GM18870 (cell line): ENCODE data around the gene MACROD2.
"Not testable (repeated sequence)": the region's sequence is repeated elsewhere in the genome, so short reads cannot be mapped to it uniquely, and the experiment has no call there.

Source experiments
- ATAC-seq: cut with Tn5 transposase; IDR thresholded peaks from one replicate; pipeline ENCODE4 v1.9.1; 2021; ENCODE audit warnings: moderate library complexity; ENCODE audit not compliant: unreplicated experiment

Gene MACROD2

DNA sequence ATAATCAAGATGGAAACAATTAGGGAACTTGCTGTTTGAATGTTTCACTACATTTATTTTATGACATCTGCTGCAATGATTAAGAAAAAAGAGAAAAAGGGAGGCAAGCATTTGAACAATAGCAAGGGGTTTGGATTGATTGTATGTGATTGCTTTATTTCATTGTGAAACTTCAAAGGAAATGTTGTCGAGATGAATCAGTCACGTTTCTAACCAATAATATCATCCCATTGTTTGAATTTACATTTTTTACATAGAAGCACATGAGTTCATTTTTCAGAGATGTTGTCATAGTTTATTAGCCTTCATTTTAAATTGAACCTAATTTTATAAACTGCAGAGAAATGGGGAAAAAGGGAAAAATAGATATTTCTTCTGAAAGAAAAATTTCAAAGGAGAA, 2006.0 kb downstream of the MACROD2 start:
- ATAC-seq, result no peak

DNA sequence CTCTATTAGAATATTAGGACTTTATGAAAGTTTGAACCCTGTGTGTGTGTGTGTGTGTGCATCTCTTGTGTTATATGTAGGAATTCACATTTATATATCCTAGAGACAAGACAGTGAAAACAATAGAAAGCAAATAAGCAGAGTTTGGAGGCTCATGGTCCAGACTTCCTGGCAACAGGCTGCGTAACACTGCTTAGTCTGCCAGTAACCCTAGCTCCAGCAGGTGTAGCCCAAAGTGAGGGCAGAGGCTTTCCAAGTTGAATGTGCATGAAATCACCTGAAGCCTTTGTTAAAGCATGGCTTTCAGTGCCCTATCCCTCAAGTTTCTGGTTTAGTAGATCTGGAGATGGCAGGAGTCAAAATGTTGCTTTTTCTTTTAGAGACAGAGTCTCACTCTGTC, 2008.0 kb downstream of the MACROD2 start:
- no peak for ATAC-seq

DNA sequence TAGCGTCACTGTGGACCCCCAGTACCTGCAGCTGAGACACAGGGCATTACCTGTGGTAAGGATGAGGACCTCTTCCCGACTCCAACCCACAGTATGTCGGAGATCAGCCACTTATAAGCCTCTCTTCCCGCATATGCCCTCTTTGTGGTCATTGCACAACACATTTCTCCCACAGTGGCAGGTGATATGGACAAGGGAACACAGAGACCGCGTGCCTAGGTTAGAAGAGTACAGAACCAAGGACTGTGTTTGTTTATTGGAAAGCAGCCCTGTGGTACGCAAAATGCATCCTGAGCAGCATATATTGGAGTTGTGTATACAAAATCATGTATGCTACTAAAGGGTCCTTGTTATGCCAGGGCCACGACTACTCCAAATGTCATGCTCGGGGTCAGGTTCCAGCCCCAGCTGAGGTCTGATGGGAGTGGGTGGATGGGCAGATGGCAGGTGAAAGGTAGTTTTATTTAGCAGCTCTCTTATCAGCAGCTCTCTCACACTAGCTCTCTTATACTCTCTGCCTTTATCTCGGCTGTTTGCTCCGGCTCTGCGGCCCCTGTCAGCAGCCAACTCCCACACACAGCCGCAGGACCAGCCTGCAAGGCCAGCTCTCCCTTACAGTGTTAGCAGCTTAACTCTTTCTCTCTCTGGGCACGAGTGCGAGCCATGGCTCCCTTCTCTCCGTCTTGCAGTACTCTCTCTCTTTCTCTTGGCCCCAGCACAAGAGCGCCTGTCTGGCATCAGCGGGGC, 2009.0 kb downstream of the MACROD2 start:
- ATAC-seq, result no peak

- ATAC-seq, result no peak
Observed at GRCh38 chr20:16005021-16005914, 2010.0 kb downstream of the MACROD2 start.

DNA sequence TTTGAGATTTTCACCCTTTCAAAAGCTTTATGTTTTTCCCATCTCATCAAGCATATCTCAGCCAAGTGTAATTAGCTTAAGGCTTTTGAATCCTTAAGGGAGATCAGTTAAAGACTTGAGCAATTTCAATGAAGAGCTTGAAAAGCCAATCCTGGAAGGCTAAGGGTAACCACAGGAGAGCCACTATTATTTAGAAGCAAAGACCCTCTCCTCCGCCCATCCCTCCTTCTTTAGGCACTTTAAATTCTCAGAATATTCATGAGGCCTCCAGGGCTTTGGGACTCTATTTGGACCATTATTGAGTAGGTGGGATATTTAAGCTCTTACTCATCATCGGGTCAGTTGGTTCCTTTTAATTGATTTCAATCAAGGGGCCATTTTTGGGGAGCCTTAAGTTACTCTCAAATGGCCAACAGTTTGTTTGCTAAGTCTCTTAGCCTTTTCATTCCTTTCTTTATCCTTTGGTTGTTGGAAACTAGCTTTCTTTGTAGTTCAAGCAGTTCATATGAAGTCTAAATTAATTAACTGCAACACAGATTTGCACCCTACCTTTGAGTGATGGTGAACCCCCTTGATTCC, 2010.7 kb downstream of the MACROD2 start:
- ATAC-seq, result no peak

DNA sequence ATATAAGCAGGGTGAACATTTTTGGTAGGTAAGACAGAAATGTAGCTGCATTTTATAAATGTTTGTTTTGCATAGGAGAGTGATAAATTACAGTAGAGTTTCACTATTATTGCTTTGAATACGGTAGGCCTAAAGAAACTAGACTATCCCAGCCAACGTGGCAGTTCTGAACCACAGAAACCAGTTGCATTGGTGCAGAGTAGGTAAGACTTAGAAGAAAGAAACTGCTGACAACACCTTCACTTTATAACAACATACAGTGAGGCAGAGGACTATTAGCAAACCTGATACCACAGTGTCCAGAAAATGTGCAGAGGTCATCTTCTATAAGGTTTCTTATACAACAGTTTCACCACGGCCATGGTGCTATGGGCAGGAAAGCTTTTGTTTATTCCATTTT, 2011.8 kb downstream of the MACROD2 start:
- ATAC-seq, result peak; percentile 99

DNA sequence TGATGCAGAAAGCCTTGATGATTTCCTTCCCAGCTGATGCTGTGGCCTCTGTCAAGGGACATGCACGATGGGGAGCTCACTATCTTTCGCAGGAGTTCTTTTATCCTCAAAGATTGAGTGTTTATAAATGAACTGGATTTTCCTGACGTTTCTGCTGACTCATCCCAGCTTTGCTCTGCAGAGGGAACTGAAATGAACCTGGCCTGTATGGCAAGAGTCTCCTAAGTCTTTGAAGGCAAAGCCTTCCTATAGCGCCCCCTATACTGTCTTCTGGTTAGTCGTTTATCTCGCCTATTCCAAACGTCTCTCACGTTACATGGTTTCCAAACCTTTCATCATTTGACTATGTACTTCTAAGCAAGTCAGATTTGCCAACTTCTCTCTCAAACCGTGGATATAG, 2012.6 kb downstream of the MACROD2 start:
- no peak for ATAC-seq

- ATAC-seq, result no peak
Observed at GRCh38 chr20:16011056-16011455, 2015.7 kb downstream of the MACROD2 start.

DNA sequence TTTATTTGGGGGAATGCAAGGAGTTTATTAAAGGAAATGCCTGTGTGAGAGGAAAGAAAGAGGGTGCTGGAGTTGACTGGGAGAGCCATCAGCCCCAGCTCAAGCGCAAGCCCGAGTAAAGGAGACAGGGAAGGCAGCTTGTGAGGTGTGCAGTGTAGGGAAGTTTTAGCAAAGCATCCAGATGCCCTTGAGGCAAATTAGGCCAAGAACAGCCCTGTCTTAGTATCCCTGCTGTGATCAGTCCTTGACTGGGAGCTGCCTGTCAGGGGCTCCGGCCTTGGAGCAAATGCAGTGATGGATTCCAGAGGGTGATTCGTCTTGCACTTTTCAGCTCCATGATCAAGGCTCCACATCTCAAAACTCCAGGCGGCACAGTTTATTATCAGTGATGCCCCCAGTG, 2016.2 kb downstream of the MACROD2 start:
- ATAC-seq, result no peak

DNA sequence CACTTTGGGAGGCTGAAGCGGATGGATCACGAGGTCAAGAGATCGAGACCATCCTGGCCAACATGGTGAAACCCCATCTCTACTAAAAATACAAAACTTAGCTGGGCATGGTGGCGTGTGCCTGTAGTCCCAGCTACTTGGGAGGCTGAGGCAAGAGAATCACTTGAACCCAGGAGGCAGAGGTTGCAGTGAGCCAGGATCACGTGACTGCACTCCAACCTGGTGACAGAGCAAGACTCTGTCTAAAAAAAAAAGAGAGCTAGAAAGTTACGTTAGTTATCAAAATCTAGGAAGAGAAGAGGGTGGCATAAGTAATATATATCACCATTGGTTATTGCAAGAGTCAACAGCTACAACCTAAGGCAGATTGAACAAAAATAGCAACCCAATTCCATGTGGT, 2017.6 kb downstream of the MACROD2 start:
- ATAC-seq, result not testable (repeated sequence)

GRCh38 chr20:16013631-16014030, 2018.3 kb downstream of the MACROD2 start:
- ATAC-seq, result no peak

- ATAC-seq, result no peak
Observed at GRCh38 chr20:16014436-16014835, 2019.1 kb downstream of the MACROD2 start.

- no peak for ATAC-seq
Observed at GRCh38 chr20:16017656-16018055, 2022.3 kb downstream of the MACROD2 start.

GRCh38 chr20:16018881-16019280, 2023.6 kb downstream of the MACROD2 start:
- no peak for ATAC-seq

GRCh38 chr20:16020971-16021370, 2025.7 kb downstream of the MACROD2 start:
- no peak for ATAC-seq

GRCh38 chr20:16025084-16025483, 2029.8 kb downstream of the MACROD2 start:
- no peak for ATAC-seq

DNA sequence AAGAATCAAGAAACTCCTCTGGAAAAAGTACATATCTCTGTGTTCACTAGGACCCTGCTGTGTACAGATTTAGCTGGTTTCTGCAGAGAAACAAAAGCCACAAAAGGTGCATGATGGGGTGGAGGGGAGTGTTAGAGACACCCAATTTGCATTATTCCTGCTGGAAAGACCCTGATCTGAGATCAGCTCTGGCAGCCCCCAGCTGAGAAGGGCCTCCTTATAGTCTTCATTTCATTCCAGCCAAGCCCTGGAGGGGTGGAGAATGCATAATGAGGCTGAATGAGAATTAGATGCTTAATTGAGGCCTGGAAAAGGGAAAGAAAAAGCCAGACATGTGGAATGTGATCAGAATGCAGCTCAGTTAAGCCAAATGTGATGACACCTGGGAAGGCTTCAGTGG, 2032.4 kb downstream of the MACROD2 start:
- ATAC-seq, result no peak

GRCh38 chr20:16028923-16029322, 2033.6 kb downstream of the MACROD2 start:
- ATAC-seq, result no peak

- no peak for ATAC-seq
Observed at GRCh38 chr20:16030253-16030652, 2034.9 kb downstream of the MACROD2 start.

DNA sequence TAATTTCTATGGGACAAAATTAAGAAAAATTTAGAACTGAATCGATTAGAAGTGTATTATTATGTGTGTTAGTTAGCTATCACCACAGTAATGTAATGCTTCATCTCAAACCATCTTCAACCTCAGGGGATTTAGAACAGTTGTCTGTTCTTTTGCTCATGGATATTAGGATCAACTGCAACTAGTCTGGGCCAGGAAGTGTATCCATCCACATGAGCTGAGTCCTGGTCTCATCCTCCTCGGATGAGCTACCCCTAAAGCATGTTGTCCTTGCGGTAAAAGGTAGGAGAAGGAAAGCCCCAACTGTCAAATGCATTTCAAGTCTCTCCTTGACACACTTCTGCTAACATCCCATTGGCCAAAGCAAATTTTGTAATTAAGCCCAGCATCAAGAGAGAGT, 2040.3 kb downstream of the MACROD2 start:
- ATAC-seq, result no peak

DNA sequence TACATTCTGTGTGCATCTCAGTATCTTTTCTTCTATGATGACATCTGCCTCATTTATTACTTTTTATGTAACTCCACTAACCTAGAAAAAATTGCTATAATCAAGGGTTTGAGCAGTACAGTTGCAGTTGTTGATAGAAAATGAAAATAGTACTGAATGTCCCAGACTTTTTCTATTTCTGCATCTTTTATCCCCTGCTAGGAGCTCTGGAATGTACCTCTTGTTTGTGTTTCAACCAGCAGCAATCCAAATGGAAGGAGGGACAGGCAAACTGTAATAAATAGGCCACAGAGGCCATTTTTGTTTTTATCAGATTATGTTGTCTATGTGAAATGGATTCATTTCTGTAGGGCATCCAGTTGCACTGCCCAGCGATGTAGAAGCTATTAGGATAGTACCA, 2041.0 kb downstream of the MACROD2 start:
- no peak for ATAC-seq

- no peak for ATAC-seq
Observed at GRCh38 chr20:16040742-16041141, 2045.4 kb downstream of the MACROD2 start.
